HG03066 (cell line): Measurements from ENCODE around the gene TMEM63A.
"Not testable (repeated sequence)": the region's sequence is repeated elsewhere in the genome, so short reads cannot be mapped to it uniquely, and the experiment has no call there.

ENCODE experiments used
- ATAC-seq: cut with Tn5 transposase; IDR thresholded peaks from one replicate; pipeline ENCODE4 v1.9.1; 2021; ENCODE audit warnings: low read depth; ENCODE audit not compliant: unreplicated experiment

The TMEM63A gene

DNA sequence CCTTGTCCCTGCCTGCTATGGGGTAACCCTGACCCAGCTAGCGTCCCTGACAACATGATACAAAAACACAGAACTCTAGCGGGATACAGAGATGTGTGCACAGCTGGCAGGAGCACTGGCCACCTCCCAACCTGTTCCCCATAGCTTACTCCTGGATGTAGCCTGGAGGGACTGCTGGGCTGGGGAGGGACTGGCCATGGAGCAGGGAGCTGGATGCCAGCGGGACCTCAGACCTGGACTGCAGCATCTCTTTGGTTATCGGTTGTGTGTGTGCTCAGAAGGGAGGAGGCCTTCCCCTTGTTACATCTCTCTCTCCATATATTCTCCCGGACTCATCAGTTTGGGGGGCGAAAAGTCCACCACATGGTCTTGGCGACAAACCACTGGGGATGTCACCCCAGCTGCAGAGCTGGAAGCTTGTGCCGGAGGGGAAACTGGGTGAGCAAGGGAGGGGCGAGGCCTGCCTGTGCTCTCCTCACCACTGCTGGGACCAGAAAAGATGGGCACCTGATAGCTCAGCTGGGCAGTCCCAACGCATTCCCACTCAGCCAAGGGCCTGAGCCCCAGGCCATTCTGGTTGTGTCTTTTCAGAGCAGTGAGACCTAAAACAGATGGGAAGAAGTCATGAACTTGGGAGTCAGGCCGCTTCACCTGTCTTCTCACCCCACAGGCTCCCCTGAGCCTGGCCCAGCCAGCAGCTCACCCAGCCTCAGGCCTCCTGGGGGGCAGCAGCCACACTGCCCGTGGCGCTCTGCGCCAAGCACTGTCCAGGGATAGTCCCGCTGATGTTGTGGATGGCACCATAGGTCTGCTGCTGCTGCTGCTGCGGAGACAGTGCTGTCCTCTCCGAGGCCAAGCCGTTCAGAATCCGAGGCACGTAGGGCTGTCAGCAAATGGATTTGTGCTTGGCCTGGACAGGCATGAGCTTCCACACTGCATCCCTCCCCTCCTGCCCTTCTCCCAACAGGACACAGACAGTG lies 35.6 kb downstream of the TMEM63A start:
- no peak for ATAC-seq

DNA sequence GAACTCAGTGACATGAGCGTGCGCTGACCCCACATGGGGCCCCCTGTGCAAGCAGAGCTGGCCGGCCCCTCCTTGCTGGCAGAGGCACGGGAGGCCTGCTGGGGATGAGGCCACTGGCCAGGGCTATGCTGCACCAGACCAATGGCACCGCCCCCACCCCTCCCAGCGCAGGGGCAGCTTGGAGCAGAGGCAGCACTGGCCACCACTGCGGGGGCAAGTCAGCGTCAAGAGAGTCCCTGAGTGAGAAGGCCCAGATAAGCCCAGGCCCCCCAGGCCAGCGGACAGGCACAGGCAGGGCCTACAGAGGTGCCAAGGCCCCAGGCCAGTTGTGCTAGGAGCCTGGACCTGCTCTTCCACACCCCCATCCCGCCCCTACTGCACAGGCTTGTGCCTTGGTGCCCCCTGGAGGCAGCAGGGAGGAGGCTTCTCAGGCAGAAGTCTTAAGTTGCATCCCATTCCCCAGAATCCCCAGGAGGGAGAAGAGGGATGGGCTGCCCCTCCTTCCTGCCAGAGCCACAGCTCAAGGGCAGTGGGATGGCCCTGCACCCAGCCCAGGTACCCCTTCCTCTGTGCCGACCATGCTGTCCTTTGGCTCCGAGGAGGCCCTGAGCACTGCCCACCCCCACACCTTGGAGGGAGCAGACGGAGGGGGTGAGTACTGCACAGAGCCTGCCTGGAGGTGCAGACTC lies 36.5 kb downstream of the TMEM63A start:
- ATAC-seq, result no peak

DNA sequence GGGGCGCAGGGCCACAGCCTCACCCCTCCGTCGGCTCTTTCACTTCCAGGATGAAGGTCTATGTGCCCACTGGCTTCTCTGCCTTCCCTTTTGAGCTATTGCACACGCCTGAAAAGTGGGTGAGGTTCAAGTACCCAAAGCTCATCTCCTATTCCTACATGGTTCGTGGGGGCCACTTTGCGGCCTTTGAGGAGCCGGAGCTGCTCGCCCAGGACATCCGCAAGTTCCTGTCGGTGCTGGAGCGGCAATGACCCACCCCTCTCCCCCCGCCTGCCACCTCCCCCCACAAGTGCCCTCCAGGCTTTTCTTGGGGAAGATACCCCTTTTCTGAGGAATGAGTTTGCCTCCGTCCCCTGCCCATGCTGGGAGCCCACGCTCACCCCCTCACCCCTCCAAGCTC lies 37.1 kb downstream of the TMEM63A start:
- ATAC-seq, result no peak

DNA sequence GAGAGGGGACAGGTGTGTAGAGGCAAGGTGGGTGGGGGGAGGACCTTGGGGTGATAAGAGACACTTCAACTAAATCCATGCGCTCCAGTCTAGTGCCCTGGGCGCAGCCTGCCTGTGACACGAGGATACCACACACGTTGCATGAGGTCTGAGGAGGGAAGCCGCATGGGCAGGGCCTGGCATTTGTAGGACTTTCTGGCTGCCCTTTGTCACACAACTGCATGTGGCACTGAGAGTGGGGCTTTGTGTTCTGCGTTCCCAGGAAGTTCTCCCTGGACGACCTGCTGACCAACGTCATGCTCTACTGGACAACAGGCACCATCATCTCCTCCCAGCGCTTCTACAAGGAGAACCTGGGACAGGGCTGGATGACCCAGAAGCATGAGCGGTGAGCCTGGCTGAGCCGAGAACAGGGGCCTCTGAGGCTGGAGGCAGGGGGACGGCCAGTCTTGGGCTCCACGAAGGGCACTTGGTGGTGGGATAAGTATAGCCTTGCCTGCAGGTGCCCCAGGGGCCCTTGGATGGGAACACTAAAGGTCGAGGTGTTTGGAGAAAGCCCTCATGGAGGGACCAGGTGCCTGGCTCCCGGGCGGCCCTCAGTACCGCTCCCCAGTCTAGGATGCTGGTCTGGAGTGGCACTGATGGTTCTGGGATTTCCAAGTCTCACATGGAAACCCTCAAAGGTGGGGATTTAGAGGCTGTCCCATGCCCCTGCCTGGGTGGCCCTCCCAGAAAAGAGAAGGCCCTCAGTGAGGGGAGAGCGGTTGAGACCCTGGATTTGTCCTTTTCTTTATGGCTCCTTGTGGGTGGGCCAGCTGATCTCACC lies 37.7 kb downstream of the TMEM63A start:
- no peak for ATAC-seq

DNA sequence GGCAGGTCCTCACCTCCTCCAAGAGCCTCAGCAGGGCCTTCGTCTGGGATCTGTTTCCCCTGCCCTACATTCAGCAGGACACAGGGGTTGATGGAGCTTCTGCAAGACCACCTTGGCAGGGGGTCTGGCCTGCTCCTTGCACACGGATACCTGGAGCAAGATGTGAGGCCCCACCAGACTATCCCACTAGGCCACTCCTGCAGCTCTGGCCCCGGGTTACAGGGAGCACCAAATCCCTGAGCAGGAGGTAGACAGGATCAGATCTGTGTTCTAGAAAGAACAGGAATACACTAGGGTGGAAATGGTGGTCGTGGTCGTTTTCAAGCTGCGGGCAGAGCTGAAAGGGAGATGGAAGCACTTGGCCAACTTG lies 38.8 kb downstream of the TMEM63A start:
- no peak for ATAC-seq

DNA sequence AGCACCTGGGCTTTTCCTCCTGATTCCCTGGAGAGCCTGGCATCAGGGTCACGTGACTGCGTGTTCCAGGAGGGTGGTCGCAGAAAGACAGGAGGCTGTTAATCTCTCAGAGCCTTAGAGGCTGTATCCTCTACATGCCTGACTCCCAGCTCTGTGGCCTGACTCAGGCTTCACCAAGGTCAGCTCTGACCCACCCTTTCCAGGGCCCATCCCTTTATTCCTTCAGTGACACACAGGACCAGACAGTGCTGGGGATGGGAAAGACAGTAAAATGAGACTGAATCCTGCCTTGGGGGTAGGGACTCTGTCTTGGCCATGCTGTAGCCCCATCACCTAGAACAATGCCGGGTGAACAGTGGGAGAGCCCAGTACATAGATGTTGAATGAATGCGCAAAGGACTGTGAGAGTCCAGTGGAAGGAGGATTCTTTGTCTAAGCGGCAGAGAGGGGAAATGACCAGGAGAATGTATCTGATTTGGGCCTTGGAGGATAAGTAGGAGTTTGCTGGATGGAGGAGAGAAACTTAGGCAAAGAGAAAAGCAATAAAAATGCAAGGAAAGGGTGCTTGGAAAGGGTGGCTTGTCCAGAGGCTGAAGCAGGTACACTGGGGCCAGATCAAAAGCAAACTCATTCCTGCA lies 39.3 kb downstream of the TMEM63A start:
- no peak for ATAC-seq

DNA sequence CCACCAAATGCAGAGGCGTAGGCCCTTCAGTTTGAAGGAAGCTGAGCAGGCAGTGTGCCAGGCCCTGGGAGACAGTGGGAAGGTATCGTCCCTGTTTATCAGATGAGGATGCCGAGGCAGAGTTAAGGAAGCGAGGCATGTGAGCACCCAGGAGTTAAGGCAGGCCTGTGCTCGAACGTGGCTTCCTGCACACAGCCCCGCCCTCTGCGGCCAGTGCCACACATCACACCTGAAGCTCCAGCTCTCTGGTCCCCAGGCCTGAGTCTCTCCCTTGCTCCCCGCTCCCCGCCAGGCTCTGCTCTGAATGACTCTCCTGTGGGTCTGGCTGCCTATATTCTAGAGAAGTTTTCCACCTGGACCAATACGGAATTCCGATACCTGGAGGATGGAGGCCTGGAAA lies 40.1 kb downstream of the TMEM63A start:
- ATAC-seq, result no peak

DNA sequence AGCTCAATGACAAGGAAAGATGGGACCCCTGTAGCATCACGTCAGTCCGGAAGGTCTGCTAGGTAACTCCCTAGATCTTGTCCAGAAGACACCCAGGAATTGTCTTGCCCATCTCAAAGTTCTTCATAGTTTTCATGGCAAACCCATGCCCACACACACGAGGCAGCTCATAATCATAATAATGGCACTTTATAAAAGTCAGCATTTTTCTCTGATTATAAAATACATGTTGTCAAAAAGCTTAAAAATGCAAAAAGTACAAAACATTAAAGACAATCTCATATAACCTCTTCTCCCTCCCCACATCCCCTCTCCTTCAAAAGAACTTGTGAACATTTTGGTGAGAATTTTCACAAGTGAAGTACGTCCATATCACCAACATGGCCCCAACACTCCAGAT lies 41.5 kb downstream of the TMEM63A start:
- no peak for ATAC-seq

DNA sequence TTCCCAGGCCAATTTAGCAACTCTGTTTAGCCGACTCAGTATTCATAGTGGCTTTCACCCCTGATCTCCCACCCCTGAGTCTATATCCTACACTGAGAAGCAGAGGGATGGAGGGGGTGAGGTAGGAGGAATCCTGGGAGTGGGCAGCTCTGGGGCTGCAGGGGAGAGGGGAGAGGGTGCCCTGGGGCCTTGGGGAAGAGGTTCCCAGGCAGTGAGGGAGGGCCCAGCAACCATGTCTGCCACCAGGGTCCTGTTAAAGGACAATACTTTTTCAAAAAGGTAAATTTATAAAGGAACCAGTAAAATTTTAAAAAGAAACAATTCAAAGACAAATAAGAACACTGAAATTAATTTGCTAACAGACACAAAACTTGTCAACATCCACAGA lies 42.0 kb downstream of the TMEM63A start:
- no peak for ATAC-seq

DNA sequence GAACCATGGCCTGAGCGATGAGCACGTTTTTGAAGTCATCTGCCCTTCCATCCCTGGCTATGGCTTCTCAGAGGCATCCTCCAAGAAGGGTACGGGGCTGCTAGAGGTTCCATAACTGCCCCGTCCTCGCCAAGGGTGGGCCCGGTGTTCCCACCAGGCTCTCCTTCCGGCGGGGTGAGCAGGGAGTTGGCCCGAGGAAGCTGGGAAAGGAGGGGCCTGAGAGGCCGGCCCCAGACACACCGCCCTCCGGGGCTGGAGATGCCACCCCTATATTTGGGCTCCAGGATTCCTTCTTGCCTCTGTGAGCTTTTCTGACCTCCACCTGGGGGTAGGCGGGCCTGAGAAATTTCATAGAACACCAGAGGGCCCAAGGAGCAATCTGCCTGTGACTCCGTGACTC lies 43.4 kb downstream of the TMEM63A start:
- no peak for ATAC-seq

DNA sequence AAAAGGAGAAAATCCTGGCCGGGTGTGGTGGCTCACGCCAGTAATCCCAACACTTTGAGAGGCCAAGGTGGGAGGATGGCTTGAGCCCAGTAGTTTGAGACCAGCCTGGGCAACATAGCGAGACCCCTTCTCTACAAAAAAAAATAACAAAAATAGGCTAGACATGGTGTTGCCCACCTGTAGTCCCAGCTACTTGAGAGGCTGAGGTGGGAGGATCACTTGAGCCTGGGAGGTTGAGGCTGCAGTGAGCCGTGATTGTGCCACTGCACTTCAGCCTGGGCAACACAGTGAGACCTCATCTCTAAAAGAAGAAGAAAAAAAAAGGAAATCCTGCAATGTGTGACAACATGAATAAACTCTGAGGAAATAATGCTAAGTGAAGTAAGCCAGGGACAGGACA lies 45.9 kb downstream of the TMEM63A start:
- not testable (repeated sequence) for ATAC-seq

DNA sequence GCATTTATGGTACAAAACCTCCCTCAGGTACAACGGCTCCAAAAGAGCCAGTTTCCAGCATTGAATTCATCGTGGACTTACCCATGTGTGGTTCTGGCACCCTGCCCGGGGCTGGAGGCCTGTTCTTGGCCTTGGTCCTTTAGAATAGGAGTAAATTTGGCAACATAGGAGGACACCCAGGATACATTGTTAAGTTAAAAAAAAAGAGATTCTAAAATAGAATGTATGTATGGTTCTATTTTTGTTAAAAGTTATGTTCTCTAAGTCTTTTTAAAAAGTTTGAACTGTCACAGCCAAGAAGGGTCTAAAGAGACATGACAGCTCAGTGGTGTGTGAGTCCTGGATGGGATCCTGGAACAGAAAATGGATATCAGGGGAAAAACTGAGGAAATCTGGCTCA lies 46.3 kb downstream of the TMEM63A start:
- ATAC-seq, result no peak

DNA sequence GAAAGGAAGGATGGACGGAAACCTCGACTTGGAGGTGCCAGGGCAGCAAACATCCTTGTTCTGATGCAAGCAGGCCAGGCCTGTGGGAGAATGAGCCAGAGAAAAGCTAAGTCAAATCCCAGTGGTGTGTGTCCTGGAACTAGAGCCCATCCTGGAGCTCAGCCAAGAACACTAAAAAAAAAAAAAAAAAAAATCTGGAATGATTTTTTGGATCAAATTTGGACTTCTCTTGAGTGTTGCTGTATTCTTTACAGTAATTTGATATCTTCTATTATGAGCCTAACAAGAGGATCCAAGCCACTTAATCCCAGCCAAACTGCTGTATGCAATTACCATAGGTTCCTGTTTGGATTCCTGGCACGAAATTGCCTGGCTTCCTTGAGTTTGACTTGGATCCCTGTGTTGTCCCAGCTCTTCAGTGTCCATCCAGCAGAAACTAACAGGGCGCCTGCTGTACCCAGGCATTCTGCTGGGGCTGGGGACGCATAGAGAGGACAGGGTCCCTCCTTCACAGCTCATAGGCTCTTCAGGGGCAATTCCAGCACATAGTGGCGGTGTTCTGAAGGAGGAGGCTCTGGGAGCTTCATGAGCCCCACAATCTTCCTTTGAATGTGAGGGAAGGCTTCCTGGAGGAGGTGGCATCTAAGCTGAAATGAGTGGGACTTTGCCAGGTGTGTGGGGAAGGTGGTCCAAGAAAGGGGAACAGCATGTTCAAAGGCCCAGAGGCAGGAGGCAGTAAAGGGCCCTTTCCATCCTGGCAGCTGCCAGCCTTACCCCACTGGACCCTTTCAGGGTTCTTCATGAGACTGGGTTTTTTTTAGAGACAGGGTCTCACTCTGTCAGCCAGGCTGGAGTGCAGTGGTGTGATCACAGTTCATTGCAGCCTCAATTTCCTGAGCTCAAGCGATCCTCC lies 47.5 kb downstream of the TMEM63A start:
- ATAC-seq, result no peak

DNA sequence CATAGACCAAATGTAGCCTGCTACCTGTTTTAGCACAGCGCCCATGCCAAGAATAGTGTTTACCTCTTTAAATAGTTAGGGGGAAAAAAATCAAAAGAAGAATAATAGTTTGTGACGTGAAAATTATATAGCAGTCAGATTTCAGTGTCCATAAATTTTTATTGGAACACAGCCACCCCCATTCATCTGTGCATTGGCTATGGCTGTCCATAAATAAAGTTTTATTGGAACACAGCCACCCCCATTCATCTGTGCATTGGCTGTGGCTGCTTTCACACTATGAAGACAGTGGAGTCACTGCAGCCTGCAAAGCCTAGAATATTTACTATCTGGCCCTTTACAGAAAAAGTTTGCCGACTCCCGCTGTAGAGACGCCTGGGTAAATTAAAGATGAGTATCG lies 51.3 kb downstream of the TMEM63A start:
- no peak for ATAC-seq

DNA sequence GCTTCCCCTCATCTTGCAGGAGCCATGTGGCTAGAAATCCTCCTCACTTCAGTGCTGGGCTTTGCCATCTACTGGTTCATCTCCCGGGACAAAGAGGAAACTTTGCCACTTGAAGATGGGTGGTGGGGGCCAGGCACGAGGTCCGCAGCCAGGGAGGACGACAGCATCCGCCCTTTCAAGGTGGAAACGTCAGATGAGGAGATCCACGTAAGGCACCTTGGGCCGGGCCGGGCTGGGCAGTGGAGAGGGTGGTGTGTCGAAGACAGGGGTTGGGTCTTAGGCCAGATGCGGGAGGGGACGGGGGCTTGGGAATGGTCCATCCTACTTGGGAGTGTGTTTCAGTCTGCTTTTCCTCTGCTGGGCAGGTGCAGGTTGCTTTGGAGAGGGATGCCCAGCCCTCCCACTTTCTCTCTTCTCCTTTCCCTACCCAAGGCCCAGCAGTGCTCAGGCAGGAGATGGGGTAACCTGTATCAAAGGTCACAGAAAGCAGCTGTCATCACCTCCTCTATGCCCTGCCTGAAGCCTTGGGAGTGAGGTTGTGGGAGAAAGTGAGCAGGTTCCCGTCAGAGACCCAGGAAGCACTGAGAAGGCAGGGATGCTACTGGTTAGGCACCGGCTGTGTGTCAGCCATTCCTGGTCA lies 53.4 kb downstream of the TMEM63A start:
- no peak for ATAC-seq

DNA sequence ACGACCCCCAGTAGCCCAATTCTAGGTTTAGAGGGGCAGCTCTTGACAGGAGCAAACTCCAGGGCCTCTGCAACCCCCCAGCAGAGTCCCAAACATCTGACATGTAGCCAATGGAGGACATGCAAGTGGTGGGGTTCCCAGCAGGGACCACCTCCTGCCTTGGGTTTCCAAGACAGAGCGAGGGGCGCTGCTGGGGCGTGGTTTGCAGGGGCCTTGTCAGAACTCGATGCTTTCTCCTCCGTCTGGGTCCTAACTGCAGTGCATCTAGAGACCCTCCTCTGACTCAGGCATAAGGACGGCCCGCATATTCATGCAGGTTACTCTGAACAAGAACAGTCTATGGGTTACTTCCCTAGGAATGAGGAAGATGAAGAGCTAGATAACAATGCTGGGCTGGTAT lies 55.1 kb downstream of the TMEM63A start:
- ATAC-seq, result no peak

DNA sequence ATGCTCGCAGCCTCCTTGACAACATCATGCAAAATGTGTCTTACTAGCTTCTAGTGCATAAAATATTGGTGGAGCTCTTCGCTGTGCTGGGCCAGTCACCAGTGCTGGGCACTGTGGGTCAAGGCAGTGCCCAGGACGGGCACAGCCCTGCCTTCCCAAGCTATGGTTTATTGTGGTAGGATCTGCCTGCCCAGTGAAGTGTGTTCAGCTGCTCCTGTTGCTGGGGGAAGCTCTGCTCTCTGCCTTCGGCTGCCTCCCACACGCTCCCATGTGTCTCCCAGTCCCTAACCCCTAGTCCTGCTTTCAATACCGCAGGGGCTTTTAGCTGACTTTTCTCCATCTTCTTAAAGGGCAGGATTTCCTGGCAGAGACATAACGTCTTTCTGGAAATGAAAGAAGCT lies 56.6 kb downstream of the TMEM63A start:
- ATAC-seq, result no peak

DNA sequence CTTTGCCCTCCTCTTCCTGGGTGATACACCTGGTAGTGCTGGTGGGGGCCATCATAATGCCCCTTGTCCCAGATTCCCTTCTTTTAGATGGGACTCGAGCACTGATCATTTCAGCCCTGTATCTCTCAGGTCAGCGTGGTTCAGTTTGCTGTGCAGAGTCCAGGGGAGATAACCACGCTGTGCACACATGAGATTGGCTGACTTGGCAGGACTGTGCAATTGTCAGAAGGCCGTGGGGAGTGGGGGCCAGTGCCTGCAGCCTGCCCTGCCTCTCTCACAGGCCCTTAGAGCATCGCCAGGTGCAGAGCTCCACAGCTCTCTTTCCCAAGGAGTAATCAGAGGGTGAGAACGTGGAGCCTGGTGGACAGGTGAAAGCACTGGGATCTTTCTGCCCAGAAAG lies 57.1 kb downstream of the TMEM63A start:
- no peak for ATAC-seq

DNA sequence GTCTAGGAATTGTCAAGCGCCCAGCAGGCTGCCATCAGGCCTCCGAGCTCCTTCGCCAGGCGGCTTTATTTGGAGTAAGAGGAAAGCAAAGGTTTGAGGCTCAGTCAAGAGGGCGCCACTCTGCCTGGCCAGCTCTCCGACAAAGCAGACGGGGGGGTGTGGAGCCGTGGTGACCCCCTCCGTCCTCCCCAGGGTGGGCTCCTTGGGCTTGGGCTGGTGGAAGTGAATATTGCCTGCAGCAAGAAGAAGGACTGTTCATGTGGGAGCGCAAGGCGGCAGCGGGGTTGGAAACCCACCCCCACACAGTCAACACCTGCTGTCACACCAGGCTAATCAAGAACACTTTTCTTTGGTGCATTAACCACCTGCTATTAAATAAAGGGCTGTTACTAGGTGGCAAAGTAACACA lies 57.6 kb downstream of the TMEM63A start:
- ATAC-seq, result no peak
